ENCODE data around the gene AKAP1.
"Not testable (repeated sequence)": the region's sequence is repeated elsewhere in the genome, so short reads cannot be mapped to it uniquely, and the experiment has no call there.

The AKAP1 gene

DNA sequence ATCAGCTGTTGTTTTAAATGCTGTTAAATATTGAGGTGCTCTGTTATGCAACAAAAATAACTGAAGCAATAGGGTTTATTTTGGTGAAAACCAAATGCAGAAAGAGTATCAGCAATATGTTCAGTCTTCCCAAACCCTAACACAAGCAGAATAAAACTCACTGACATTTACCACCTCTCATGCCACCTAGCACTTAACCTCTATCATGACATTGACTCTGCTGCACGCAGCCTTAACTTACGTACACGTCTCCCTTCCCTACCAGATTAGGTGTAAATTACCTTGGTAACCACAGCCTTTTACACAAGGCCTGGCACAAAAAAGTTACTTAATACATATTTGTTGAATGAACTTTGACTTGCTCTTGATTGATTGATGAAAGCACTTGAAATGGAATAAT, 9.9 kb upstream of the AKAP1 start:
- DNase-seq (ENCODE audit: low read depth), result no peak

DNA sequence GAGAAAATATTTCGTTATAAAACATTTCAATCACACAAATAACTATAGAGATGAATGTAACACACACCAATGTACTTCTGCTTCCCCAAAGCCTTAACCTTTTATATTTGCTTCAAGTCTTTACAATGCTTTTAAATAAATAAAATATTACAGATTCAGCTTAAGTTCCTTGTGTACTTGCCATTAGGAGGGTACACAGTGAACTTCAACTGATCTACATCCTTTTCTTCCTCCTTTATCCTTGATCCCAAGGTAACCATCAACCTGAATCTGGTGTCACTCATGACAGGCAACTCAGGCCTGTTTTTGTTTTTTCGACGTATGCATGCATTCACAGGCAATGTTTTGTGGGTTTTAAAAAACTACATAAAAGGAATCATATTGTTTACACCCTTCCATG, 9.3 kb upstream of the AKAP1 start:
- no peak for DNase-seq (ENCODE audit: low read depth)

DNA sequence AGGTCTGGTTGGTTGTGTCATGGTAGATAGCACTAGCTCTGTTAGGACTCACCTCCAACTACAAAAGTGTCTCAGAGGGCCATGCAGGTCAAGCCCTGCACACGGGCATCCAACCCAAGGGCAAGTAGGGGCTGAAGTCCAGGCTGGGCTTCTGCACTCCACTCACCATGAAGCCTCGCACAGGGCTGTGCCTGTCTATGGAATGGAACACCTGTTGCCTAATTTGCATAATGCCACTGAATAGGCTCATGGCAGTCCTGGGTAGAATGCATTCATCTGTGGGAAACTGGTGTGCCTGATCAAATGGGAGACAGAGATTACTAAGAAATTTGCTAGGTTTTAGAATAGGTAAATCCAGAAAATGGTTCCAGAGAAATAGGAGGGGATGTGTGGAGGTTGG, 8.0 kb upstream of the AKAP1 start:
- no peak for DNase-seq (ENCODE audit: low read depth)

- no peak for DNase-seq (ENCODE audit: low read depth)
Observed at GRCh38 chr17:57078274-57078673, 6.8 kb upstream of the AKAP1 start.

GRCh38 chr17:57080718-57081117, 4.3 kb upstream of the AKAP1 start:
- DNase-seq (ENCODE audit: low read depth), result no peak

DNA sequence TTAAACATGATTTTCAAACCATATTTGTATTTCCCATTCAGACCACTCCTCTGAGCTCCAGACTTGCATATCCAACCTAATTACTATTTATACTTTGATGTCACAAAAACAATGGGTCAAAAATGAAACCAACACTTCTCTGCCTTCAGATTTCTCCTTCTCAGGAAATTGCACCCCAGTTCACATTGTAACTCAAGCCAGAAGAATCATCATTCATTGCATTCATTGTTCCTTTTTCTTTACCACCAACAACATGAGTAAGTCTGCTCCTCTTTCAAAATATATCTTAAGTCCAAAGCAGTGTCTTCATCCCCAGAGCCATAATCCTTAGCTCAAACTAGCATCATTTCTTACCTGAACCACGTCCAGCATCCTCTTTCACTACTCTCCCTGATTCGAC, 2.6 kb upstream of the AKAP1 start:
- DNase-seq (ENCODE audit: low read depth), result no peak

- no peak for DNase-seq (ENCODE audit: low read depth)
Observed at GRCh38 chr17:57084361-57084801, 665 bp upstream of the AKAP1 start.

- peak; percentile 13 for DNase-seq (ENCODE audit: low read depth)
Observed at GRCh38 chr17:57085448-57086068, 512 bp downstream of the AKAP1 start.

DNA sequence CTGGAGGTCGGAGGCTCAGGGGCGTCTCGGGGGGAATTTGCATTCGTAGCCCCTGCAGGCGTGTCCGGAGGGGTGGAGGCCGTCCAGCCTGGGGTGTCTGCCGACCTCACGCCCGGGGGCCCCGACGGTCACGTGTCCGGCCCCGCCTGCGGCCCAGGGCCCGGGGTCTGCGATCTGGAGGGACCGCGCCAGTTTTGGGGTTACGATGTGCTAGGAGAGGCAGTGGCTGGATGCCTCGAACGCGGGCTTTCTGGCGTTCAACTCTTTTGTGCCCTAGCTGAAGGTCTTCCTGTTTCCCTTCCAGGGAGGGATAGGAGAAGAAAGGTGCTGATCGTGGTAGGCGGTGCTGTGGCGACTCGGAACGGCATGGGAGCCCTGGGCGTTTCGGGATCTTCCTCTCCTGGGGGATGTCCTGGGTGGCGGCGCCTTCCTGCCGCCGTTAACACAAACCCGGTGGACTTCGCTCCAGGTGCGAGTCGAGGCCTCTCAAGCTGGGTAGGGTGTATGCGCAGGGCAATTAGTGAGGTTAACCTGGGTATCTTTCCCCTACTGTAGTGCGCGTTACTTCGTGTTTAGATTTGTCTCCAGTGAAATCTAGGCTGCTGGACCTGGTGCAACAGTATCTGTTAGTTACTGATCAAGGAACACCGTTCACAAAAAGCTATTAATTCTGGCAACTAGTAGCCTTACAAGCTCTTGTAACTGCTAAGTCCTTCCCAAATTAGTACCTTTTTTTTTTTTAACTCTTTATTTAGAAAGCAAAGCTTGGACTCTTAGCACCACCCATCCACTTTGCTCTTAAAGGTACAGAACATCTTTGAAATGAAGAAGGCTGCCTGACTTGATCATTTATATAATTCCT, 1.3 kb downstream of the AKAP1 start:
- no peak for DNase-seq (ENCODE audit: low read depth)

- no peak for DNase-seq (ENCODE audit: low read depth)
Observed at GRCh38 chr17:57088298-57088697, 3.3 kb downstream of the AKAP1 start.

GRCh38 chr17:57089391-57089790, 4.3 kb downstream of the AKAP1 start:
- no peak for DNase-seq (ENCODE audit: low read depth)

DNA sequence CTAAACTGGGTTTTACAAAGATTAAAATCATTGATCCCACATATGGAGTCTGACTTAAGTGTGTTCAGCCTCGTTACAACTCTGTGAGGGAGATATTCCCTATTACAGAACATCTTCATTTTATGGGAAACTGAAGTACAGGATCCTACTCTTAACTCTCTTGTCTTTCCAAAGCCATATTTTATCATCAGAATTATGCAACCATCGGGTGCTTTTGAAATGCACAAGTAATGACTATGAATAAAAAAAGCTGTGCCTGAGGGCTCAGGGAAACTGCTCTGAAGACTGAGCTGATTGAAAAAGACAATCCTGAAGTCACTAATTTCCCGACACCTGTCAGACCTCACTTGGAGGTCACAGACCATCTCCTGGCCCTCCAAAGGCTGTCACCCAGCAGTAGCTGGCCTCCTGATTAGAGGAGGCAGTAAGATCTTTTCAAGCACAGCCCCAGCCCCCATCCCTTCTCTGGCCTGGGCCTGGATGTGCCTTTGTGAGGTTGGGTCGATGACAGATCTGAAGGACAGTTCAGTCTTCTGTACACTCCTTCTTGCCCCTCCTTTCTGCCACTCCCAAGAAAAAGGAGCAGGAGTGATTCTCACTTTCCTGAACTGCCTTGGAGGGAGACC, 5.6 kb downstream of the AKAP1 start:
- DNase-seq (ENCODE audit: low read depth), result no peak

- no peak for DNase-seq (ENCODE audit: low read depth)
Observed at GRCh38 chr17:57091186-57091618, 6.2 kb downstream of the AKAP1 start.

GRCh38 chr17:57092171-57092570, 7.1 kb downstream of the AKAP1 start:
- no peak for DNase-seq (ENCODE audit: low read depth)

- DNase-seq (ENCODE audit: low read depth), result no peak
Observed at GRCh38 chr17:57092779-57093178, 7.7 kb downstream of the AKAP1 start.

DNA sequence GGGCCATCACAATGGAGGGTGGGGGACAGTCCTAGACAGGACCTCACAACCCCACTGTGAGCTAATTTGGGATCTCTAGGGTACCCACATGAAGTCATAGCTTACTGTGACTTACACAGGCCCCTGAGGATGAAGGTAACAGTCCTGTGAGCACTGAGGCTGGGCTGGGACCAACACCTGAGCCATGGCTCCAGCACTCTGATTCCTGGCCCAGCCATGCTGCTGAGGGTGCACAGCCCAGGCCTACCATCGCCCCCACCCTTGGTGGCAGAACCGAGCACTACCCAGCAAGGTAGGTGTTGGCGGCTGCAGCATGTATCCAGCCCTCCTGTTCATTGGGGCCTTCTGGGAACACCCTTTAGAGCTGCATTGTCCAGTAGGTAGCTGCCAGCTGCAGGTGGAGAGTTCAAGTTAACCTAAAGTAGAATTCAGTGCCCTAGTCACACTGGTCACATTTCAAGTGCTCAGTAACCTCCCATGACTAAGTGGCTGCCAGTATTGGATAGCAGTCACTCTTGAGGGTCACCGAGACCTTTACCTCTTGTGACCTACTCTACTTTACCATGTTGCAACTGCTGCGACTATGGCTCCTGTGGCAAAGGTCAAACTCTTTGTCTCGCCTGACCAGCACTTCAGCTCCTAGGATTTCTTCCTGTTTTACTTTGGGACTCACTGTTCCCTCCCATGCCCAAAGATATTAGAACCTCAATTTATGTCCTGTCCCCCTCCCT, 11.6 kb downstream of the AKAP1 start:
- no peak for DNase-seq (ENCODE audit: low read depth)

GRCh38 chr17:57097832-57098421, 12.9 kb downstream of the AKAP1 start:
- DNase-seq (ENCODE audit: low read depth), result no peak

DNA sequence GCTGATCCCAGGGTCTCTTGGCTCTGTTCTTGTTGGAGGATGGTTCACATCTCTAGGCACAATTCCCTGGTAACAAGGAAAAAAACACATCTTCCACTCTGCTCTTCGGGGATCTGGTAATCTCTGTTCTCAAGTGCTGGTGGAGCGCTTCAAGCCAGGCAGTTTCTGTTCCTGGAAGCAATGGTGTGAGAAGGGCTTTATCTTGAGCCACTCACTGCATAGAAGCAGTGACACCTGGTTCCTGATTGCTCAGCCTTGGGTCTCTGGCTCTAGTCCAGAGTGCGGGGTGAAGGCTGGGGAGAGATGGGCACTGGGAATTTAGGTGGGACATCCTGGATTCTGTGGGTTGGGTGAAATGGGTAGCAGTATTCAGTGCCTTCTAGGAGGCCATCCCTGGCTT, 14.1 kb downstream of the AKAP1 start:
- no peak for DNase-seq (ENCODE audit: low read depth)

DNA sequence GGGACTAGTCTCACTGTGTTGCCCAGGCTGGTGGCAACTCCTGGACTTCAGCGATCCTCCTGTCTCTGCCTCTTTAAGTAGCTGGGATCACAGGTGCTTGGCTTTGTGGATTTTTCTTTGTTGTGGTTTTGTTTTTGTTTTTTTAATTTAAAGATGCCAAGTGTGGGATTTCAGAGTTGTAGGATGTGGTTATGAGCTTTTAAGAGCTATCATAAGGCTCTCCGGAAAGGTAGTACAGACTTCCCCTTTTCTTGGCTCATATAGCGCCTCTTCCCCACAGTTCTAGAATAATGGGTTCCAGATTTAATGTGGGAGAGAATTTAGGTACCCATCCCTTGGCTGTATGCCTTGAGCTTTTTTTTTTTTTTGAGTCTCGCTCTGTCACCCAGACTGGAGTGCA, 17.1 kb downstream of the AKAP1 start:
- DNase-seq (ENCODE audit: low read depth), result no peak

DNA sequence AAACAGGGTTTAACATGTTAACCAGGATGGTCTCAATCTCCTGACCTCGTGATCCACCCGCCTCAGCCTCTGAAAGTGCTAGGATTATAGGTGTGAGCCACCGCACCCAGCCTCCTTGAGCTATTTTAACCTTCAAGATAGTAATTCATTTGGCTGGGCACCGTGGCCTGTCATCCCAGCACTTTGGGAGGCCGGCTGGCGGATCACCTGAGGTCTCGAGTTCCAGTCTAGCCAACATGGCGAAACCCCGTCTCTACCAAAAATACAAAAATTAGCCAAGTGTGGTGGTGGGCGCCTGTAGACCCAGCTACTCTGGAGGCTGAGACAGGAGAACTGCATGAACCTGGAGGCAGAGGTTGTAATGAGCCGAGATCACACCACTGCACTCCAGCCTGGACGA, 17.6 kb downstream of the AKAP1 start:
- DNase-seq (ENCODE audit: low read depth), result not testable (repeated sequence)

GRCh38 chr17:57104461-57105175, 19.6 kb downstream of the AKAP1 start:
- no peak for DNase-seq (ENCODE audit: low read depth)
